ENCODE measurements around the gene TBC1D2. TPM values are rescaled to one million over a fixed set of nuclear protein-coding genes. Genes with fewer than 3 reads are reported as not detected.

Gene TBC1D2
- total RNA-seq, 4 donors from 2014 or later: 37.7 to 109 (median 55.8) TPM

- H3K36me3 ChIP-seq: no peaks in the 10 kb centered on the region
- H3K4me3 ChIP-seq: no peak overlapping the region
- intact Hi-C loops (cut with DNase I; ENCODE audit: low total_unique reads) (no loop called here), in situ Hi-C loops (cut with MboI; ENCODE audit: low pct_ligation_motif_present in 1 of 4, low pct_unique_long_range_greater_than_20kb in 1 of 4, low sequenced_read_pairs in 3 of 4) (loop anchor here in 1 of 4 donors (25.0 kb wide), 1 partner anchor 127 kb away; the partner anchor contains the start of gene NANS)
- H3K27ac ChIP-seq: peak overlapping the region in 3 of 4 donors; percentile 24 to 91 (median 30)
- TF ChIP-seq, protein P1, sequence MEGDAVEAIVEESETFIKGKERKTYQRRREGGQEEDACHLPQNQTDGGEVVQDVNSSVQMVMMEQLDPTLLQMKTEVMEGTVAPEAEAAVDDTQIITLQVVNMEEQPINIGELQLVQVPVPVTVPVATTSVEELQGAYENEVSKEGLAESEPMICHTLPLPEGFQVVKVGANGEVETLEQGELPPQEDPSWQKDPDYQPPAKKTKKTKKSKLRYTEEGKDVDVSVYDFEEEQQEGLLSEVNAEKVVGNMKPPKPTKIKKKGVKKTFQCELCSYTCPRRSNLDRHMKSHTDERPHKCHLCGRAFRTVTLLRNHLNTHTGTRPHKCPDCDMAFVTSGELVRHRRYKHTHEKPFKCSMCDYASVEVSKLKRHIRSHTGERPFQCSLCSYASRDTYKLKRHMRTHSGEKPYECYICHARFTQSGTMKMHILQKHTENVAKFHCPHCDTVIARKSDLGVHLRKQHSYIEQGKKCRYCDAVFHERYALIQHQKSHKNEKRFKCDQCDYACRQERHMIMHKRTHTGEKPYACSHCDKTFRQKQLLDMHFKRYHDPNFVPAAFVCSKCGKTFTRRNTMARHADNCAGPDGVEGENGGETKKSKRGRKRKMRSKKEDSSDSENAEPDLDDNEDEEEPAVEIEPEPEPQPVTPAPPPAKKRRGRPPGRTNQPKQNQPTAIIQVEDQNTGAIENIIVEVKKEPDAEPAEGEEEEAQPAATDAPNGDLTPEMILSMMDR (IDR thresholded peaks at IDR 0.05): no peak
- TF ChIP-seq POLR2A (IDR thresholded peaks at IDR 0.05): no peak
- no peak for TF ChIP-seq EP300 (IDR thresholded peaks at IDR 0.05; ENCODE audit: low read depth)
- TF ChIP-seq POLR2AphosphoS5 (IDR thresholded peaks at IDR 0.05): no peak
- 85 to 100% methylated on average over 2 to 6 of the region's 6 CpGs for WGBS, 2 donors (ENCODE audit: low coverage in 1 of 2)
- peaks cover 4 to 39% (median 15%) of the 10 kb centered on the region in 4 donors for H3K4me1 ChIP-seq
- DNase-seq: no peak
- H3K9me3 ChIP-seq: no peaks in the 10 kb centered on the region
- H3K27me3 ChIP-seq: no peaks in the 10 kb centered on the region
Measured at GRCh38 chr9:98189412-98189811, 66.0 kb downstream of the TBC1D2 start.

- 71 to 96% methylated on average over 5 of the region's 5 CpGs for WGBS, 2 donors (ENCODE audit: low coverage in 1 of 2)
- Histone ChIP-seq H3K4me3 (no peak overlapping the region), H3K27me3 (no peaks in the 10 kb centered on the region), H3K4me1 (peaks cover 0 to 31% (median 10%) of the 10 kb centered on the region in 4 donors), H3K27ac (no peak overlapping the region), H3K9me3 (no peaks in the 10 kb centered on the region), H3K36me3 (no peaks in the 10 kb centered on the region)
- intact Hi-C loops (cut with DNase I; ENCODE audit: low total_unique reads) (no loop called here), in situ Hi-C loops (cut with MboI; ENCODE audit: low pct_ligation_motif_present in 1 of 4, low pct_unique_long_range_greater_than_20kb in 1 of 4, low sequenced_read_pairs in 3 of 4) (loop anchor here in 1 of 4 donors (25.0 kb wide), 1 partner anchor 126 kb away; the partner anchor contains the start of gene NANS)
- TF ChIP-seq, protein P1 (IDR thresholded peaks at IDR 0.05): no peak
- TF ChIP-seq POLR2AphosphoS5 (IDR thresholded peaks at IDR 0.05) (no peak), POLR2A (IDR thresholded peaks at IDR 0.05) (no peak), EP300 (IDR thresholded peaks at IDR 0.05; ENCODE audit: low read depth) (no peak)
- no peak for DNase-seq
Measured at GRCh38 chr9:98187926-98188325, 67.5 kb downstream of the TBC1D2 start.

- Histone ChIP-seq H3K27me3 (no peaks in the 10 kb centered on the region), H3K4me3 (no peak overlapping the region), H3K9me3 (no peaks in the 10 kb centered on the region), H3K36me3 (no peaks in the 10 kb centered on the region), H3K4me1 (peaks cover 0 to 21% (median 3%) of the 10 kb centered on the region in 4 donors), H3K27ac (no peak overlapping the region)
- in situ Hi-C loops (cut with MboI; ENCODE audit: low pct_ligation_motif_present in 1 of 4, low pct_unique_long_range_greater_than_20kb in 1 of 4, low sequenced_read_pairs in 3 of 4) (loop anchor here in 1 of 4 donors (25.0 kb wide), 1 partner anchor 124 kb away; the partner anchor contains the start of gene NANS), intact Hi-C loops (cut with DNase I; ENCODE audit: low total_unique reads) (no loop called here)
- DNase-seq: no peak
- TF ChIP-seq POLR2AphosphoS5 (IDR thresholded peaks at IDR 0.05): no peak
- no peak for TF ChIP-seq EP300 (IDR thresholded peaks at IDR 0.05; ENCODE audit: low read depth)
- TF ChIP-seq POLR2A (IDR thresholded peaks at IDR 0.05): no peak
- TF ChIP-seq, protein P1 (IDR thresholded peaks at IDR 0.05): no peak
- WGBS, 2 donors (ENCODE audit: low coverage in 1 of 2): 0% methylated on average over 1 of the region's 1 CpG; no CpG with 5 or more reads in 1 of the 2 donors
Measured at GRCh38 chr9:98186236-98186635, 69.2 kb downstream of the TBC1D2 start.

DNA sequence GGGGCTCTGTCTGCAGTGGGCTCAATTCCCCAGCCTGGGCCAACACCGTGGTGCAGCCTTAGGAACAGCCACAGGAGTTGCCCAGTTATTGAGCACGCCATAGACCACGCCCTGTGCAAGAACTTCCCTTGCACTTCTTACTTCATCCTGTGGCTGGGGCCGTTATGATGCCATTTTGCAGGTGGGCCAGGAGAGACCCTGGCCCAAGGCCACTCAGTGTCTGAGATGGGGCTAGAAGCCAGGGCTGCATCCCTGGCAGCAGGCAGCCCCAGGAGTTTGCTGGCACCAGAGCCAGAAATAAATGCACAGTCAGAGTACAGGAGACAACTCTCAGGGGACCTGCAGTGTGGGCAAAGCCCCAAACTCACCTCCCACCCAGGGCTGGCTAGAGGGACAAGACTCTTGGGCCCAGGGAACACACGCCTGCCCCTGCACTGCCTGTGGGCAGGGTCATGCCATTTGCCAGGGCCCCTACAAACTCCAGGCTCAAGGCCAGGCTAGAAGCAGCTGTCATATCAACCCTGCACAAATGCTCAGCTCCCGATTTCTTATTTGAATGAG, 69.8 kb downstream of the TBC1D2 start:
- intact Hi-C loops (cut with DNase I; ENCODE audit: low total_unique reads): no loop called here
- no peak for DNase-seq

More for the DNA sequence above, 69.8 kb downstream of the TBC1D2 start:
- Histone ChIP-seq H3K9me3 (no peaks in the 10 kb centered on the region), H3K4me3 (no peak overlapping the region), H3K27ac (no peak overlapping the region), H3K36me3 (no peaks in the 10 kb centered on the region), H3K4me1 (peaks cover 0 to 16% (median 3%) of the 10 kb centered on the region in 4 donors), H3K27me3 (no peaks in the 10 kb centered on the region)
- in situ Hi-C loops (cut with MboI; ENCODE audit: low pct_ligation_motif_present in 1 of 4, low pct_unique_long_range_greater_than_20kb in 1 of 4, low sequenced_read_pairs in 3 of 4): loop anchor here in 1 of 4 donors (25.0 kb wide), 1 partner anchor 123 kb away; the partner anchor contains the start of gene NANS
- TF ChIP-seq, protein P1 (IDR thresholded peaks at IDR 0.05): no peak
- TF ChIP-seq POLR2AphosphoS5 (IDR thresholded peaks at IDR 0.05) (no peak), POLR2A (IDR thresholded peaks at IDR 0.05) (no peak), EP300 (IDR thresholded peaks at IDR 0.05; ENCODE audit: low read depth) (no peak)
- WGBS, 2 donors (ENCODE audit: low coverage in 1 of 2): 60 to 71% methylated on average over 1 to 6 of the region's 6 CpGs

Measured in transverse colon (tissue), 4 donors.